Mesenteric fat pad (tissue), 1 donor: ENCODE measurements around the gene COL27A1. TPM values are rescaled to one million over a fixed set of nuclear protein-coding genes. Genes with fewer than 3 reads are reported as not detected.

Experiments used
- DNase-seq: peaks from one replicate; pipeline ENCODE4 v3.0.0-alpha.2; 2020; ENCODE audit warnings: low spot score
- total RNA-seq: library from RNA; stranded (reverse); fragmentation: NEBNext Ultra II Directional; extraction: Animal tissue kit (Norgen Biotek cat#: 25700); gene quantifications from one replicate; pipeline ENCODE4 v1.2.1, GENCODE V29; 2021
- donor health status: DM: yes; HTN: yes; CAD: no.

The COL27A1 gene
- total RNA-seq, 1 donor from 2014 or later: 101 TPM

GRCh38 chr9:114141553-114142402, 13.6 kb upstream of the COL27A1 start:
- no peak for DNase-seq

GRCh38 chr9:114143234-114143633, 12.1 kb upstream of the COL27A1 start:
- DNase-seq: no peak

- DNase-seq: no peak
These were observed 8.6 kb upstream of the COL27A1 start for GRCh38 chr9:114146735-114147134.

GRCh38 chr9:114149181-114149580, 6.2 kb upstream of the COL27A1 start:
- no peak for DNase-seq

GRCh38 chr9:114149765-114150340, 5.5 kb upstream of the COL27A1 start:
- no peak for DNase-seq

- no peak for DNase-seq
These were observed 4.7 kb upstream of the COL27A1 start for GRCh38 chr9:114150608-114151007.

GRCh38 chr9:114151426-114151956, 3.8 kb upstream of the COL27A1 start:
- DNase-seq: no peak

GRCh38 chr9:114153761-114154599, 1.4 kb upstream of the COL27A1 start:
- no peak for DNase-seq

GRCh38 chr9:114154600-114155102, 686 bp upstream of the COL27A1 start:
- DNase-seq: no peak

GRCh38 chr9:114155995-114156656, 789 bp downstream of the COL27A1 start:
- no peak for DNase-seq

- DNase-seq: no peak
These were observed 1.5 kb downstream of the COL27A1 start for GRCh38 chr9:114156657-114157421.

- no peak for DNase-seq
These were observed 2.3 kb downstream of the COL27A1 start for GRCh38 chr9:114157516-114158176.

- no peak for DNase-seq
These were observed 3.3 kb downstream of the COL27A1 start for GRCh38 chr9:114158482-114159130.

- no peak for DNase-seq
These were observed 4.4 kb downstream of the COL27A1 start for GRCh38 chr9:114159691-114160090.

- no peak for DNase-seq
These were observed 6.2 kb downstream of the COL27A1 start for GRCh38 chr9:114161513-114161912.

- DNase-seq: no peak
These were observed 8.2 kb downstream of the COL27A1 start for GRCh38 chr9:114163517-114163951.

- no peak for DNase-seq
These were observed 9.0 kb downstream of the COL27A1 start for GRCh38 chr9:114164191-114164794.

GRCh38 chr9:114165407-114166102, 10.2 kb downstream of the COL27A1 start:
- DNase-seq: no peak
